C4-2B (cell line): ENCODE results near the gene GEMIN5.

Source experiments
- H3K27ac ChIP-seq: fragments of 450-650 bp; 2 replicates; pipeline ENCODE4 v1.5.1; 2017
- ZFX ChIP-seq: fragments of 450-650 bp; IDR thresholded peaks from 2 replicates; pipeline ENCODE4 v1.6.1; 2017
- TF ChIP-seq, protein P1 (sequence below): fragments of 450-650 bp; conservative IDR thresholded peaks from 2 replicates; pipeline ENCODE4 v1.5.1; 2017; ENCODE audit warnings: mild to moderate bottlenecking

The GEMIN5 gene

DNA sequence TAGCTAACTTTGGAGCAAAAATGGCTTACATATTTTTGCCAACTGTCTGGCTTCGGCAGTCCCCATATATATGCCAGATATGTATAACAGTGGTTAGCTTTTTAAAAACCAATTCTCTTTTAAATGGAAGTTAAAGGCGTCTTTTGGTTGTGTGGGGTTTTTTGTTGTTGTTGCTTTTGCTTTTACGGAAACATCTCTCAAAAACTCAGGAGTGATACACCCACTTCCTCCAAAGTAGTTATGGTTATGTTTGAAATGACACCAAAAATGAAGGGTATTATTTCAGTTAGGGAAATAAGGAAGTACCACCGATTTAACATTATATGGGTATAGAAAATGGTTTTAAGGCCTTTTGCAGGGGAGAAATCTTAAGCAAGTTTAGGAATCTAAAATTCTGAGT is 77.2 kb downstream of the GEMIN5 start:
- TF ChIP-seq, protein P1, sequence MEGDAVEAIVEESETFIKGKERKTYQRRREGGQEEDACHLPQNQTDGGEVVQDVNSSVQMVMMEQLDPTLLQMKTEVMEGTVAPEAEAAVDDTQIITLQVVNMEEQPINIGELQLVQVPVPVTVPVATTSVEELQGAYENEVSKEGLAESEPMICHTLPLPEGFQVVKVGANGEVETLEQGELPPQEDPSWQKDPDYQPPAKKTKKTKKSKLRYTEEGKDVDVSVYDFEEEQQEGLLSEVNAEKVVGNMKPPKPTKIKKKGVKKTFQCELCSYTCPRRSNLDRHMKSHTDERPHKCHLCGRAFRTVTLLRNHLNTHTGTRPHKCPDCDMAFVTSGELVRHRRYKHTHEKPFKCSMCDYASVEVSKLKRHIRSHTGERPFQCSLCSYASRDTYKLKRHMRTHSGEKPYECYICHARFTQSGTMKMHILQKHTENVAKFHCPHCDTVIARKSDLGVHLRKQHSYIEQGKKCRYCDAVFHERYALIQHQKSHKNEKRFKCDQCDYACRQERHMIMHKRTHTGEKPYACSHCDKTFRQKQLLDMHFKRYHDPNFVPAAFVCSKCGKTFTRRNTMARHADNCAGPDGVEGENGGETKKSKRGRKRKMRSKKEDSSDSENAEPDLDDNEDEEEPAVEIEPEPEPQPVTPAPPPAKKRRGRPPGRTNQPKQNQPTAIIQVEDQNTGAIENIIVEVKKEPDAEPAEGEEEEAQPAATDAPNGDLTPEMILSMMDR: no peak
- no peak for TF ChIP-seq ZFX
- H3K27ac ChIP-seq: no peak overlapping the region

DNA sequence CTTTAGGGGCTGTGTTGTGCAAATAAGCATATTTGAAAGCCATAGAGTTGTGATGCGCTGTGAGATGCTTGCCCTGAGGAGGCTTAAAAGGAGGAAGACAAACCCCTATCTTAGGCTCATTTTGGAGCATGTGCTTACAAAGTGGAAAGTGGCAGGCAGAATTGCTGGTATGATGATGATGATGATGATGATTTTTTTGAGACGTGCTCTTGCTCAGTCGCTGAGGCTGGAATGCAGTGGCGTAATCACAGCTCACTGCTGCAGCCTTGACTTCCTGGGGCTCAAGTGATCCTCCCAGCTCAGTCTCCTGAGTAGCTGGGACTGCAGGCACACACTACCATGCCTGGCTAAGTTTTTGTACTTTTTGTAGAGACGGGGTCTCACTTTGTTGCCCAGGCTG is 77.9 kb downstream of the GEMIN5 start:
- H3K27ac ChIP-seq: peak overlapping the region; percentile 76
- TF ChIP-seq, protein P1: no peak
- TF ChIP-seq ZFX: no peak

DNA sequence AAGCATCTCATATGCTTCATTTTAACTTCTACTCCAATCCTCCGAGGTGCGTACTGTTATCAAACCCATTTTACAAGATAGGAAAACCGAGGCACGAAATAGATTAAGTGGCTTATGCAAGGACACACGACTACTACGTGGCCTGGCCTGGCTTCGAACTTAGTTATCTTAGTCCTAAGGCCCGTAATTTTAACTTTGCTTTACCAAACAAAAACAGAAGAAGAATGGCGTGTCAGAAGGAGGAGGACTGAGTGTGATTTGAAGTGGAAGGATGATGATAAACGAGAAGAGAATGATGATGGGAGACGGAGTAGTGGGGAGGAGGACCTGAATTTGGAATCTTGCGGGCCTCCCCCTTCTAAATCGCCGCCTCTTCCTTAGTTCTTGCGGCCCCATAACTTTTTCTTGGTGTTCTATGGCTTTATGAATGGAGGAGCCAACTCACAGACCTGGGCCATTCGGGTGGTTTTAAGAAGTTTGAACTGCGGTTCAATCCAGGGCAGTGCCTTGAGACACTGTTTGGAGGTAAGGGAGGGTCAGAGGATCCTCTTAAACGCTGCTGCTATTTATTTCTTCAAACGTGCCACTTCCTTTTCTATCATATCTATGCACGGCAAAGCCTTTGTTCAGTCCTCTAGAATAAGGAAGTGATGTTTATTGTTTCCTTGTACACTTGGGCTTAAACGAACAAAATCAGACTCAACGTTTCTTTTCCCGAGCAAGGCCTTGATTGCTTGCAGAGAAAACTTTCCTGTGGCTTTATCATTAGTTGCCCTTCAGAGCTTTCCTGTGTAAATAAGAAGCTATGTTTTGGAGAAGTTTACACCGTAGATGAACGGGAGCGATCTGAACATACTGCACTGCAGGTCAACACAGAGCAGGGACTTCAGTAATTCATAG is 78.8 kb downstream of the GEMIN5 start:
- H3K27ac ChIP-seq: peak overlapping the region; percentile 76
- TF ChIP-seq, protein P1: no peak
- TF ChIP-seq ZFX: no peak

DNA sequence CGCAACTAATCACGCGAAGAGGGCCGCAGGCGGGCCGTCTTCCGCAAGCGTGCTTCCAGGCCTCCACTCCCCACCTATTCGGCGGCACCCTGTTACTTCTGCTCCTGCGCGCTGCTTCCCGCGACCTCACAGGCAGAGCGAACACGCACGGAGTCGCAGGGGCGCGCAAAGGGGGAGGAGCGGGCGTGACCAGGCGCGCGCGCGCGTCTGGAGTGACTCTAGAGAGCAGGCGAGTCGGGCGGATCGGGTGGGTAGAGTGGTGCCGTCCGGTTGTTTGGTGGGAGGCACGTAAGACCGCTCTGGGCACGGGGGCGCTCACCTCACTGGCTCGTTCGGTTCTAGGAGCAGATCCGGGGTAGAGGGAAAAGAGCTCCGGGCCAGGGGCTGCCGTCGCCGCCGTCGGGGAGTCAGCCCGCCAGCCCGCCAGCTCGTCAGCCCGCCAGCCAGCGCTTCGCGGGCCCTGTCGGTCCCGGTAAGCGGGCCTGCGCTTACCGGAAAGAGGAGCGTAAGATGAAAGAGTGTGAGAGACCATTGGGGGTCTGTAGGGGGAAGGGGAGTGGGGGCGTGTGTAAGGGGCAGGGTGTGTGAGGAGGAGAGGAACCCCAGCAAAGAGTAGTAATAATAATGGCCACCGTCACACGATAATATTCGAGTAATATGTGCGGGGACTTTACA is 79.6 kb downstream of the GEMIN5 start, which contains the start of gene CNOT8:
Gene CNOT8, plus strand, starts transcription at position 331 of the 675 bp plus-strand sequence. CDS start 4,652 bp downstream, outside the sequence.
- TF ChIP-seq, protein P1: no peak
- no peak; the same call in 1 of the 2 replicates for TF ChIP-seq ZFX
- peak within 1 kb of the TSS; percentile 76 for H3K27ac ChIP-seq

DNA sequence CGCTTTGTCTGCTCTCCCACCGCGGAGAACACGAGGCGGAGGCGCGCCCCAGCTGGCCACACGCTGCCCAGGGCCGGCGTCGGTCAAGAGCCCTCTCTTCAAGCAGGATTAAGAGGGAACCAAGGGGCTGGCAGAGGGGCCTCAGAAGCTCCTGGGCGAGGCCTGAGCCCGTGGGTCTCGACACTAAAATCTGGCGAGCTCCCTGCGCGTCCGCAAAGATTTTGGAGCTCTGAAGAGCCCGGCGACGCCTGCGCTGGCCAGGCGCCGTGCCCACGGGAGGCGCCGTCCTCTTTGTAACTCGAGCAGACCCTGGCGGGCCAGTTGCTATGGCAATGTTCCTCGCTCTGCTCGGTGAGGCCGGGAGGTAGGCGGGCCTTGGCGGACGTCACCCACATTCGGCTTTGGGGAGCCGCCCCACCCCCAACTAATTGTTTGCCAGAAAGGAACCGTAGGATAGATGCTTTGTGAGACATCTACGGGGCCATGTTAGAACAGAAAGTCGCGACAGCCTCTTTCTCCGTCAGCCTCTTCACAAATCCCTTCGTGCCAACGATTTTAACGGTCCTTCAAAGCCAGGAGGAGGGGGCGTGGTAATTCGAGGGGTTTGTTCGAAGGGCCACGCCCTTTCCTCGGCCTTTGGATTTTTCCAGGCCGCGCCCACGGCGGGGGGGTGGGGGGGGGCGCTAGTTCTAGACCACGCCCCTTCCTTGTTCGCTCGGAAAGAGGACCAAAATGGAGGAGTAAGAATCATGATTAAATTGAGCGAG is 80.3 kb downstream of the GEMIN5 start:
- TF ChIP-seq ZFX: no peak
- TF ChIP-seq, protein P1: no peak; the same call in 1 of the 2 replicates

DNA sequence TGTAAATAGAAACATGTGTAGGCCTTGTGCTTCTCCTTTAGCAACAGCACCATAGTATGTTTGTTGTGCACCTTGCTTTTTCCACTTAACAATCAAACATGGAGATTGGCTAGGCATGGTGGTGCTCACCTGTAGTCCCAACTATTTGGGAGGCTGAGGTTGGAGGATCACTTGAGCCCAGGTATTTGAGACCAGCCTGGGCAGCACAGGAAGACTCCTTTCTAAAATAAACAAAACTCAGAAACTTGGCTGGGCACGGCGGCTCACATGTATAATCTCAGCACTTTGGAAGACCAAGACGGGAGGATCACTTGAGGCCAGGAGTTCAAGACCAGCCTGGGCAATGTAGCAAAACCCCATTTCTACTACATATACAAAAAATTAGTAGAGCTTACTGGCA is 86.7 kb downstream of the GEMIN5 start:
- TF ChIP-seq, protein P1: no peak
- no peak for TF ChIP-seq ZFX
- no peak overlapping the region for H3K27ac ChIP-seq

More for the DNA sequence above, 80.3 kb downstream of the GEMIN5 start:
- H3K27ac ChIP-seq: peak overlapping the region; percentile 76
